ENCODE measurements around the gene SLC25A26.

SLC25A26 gene

DNA sequence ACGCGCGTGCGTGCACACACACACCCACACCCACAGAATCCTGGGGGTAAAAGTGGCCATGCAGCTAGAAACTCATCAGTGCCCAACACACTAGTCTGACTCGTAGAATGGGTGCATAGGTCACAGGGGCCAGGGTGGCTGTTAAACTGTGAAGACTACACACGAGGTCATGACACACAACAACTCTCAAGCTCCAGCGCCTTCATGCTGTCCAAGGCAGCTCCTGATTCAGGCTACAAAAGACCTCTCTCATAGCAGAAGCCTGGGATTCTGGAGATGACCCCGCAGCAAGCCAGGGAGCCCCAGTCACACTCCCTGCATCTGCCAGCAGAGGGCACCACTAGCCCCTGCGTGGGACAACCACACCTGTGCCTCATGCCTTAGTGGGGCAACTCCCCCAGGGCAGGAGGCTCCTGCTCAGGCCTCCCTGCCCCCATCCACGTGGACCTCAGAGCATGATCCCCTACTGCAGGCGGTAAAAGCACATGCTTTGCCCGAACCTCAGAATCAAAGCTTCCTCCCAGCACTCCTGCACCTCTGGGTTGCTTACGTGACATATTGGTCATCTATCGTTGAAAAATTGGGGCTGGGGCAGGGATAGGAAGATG, 186.9 kb downstream of the SLC25A26 start:
- Histone ChIP-seq H3K27ac (ENCODE audit: low read length) (no peak overlapping the region), H3K4me1 (ENCODE audit: control insufficient read depth, low read depth, low read length) (peaks cover 13% of the 10 kb centered on the region), H3K27me3 (ENCODE audit: control insufficient read depth, insufficient read depth, low read length) (no peaks in the 10 kb centered on the region), H3K9ac (ENCODE audit: low read length) (no peak overlapping the region), H3K9me3 (ENCODE audit: control insufficient read depth, low read depth, low read length) (no peaks in the 10 kb centered on the region), H3K36me3 (ENCODE audit: control insufficient read depth, low read depth, low read length) (peaks cover 86% of the 10 kb centered on the region), H3K4me3 (ENCODE audit: low read length) (no peak overlapping the region)

DNA sequence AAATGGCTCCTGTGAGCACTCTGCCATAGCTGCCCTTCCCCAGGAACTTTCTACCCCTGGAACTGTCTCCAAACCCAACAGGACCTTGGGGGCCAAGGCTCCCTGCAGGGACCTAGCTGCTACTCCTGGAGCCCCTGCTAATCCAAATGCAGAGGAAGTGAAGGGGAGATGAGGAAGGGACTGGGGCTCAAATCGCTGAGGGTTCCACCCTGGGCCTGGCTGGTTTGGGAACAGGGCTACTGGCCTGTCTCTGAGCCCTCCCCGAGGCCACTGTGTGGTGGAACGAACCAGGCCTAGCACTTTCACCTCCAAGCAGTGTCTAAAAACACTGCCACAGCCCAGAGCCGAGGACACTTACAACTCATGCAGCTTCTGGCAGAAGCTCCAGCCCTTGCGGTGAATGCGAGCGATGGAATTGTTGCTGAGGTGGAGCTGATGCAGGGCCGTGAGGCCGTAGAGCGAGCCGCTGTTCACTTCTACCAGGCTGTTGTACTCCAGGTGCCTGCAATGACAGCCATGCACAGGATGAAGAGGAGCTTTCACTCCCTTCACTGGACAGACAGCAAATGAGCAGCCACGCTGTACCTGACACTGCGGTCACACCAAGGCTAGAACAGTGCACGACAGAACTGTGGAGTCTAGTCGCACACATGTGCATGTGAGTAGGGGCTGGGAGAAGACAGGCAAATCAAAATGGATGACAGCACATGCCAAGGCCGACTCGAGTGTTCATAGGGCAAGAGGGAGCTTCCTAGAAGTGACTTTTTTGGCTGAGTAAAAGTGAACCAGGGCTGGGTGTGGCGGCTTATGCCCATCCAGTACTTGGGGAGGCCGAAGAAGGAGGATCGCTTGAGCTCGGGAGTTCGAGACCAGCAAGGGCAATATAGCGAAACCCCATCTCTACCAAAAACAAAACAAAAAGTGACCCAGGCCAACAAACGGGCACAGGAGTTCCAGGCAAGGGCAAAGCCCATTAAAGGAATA, 189.3 kb downstream of the SLC25A26 start:
- H3K9me3 ChIP-seq (ENCODE audit: control insufficient read depth, low read depth, low read length), result no peaks in the 10 kb centered on the region
- no peaks in the 10 kb centered on the region for H3K27me3 ChIP-seq (ENCODE audit: control insufficient read depth, insufficient read depth, low read length)
- peaks cover 82% of the 10 kb centered on the region for H3K36me3 ChIP-seq (ENCODE audit: control insufficient read depth, low read depth, low read length)
- H3K4me1 ChIP-seq (ENCODE audit: control insufficient read depth, low read depth, low read length), result peaks cover 13% of the 10 kb centered on the region
- no peak overlapping the region for H3K27ac ChIP-seq (ENCODE audit: low read length)
- no peak overlapping the region for H3K9ac ChIP-seq (ENCODE audit: low read length)
- H3K4me3 ChIP-seq (ENCODE audit: low read length), result no peak overlapping the region

DNA sequence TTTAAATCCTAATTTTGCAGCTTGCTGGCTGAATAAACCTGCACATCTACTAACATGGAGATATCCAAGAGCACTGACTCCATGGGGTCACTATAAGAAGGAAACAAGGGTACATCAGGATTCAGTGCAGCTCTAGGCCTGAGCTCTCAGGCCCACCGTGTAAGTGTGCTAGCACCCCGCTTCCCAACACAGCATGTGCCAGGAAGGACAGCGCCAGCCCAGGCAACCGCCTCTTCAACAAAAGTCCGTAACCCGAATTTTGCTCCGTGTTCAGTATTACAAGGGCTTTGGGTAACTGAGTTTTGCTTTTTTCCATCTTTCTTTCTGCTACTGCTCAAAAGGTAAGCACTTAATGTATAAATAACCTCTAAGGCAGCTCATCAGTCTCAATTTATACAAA, 190.2 kb downstream of the SLC25A26 start:
- H3K9ac ChIP-seq (ENCODE audit: low read length), result no peak overlapping the region
- peaks cover 13% of the 10 kb centered on the region for H3K4me1 ChIP-seq (ENCODE audit: control insufficient read depth, low read depth, low read length)
- no peaks in the 10 kb centered on the region for H3K9me3 ChIP-seq (ENCODE audit: control insufficient read depth, low read depth, low read length)
- H3K27me3 ChIP-seq (ENCODE audit: control insufficient read depth, insufficient read depth, low read length), result no peaks in the 10 kb centered on the region
- no peak overlapping the region for H3K27ac ChIP-seq (ENCODE audit: low read length)
- H3K36me3 ChIP-seq (ENCODE audit: control insufficient read depth, low read depth, low read length), result peaks cover 82% of the 10 kb centered on the region
- no peak overlapping the region for H3K4me3 ChIP-seq (ENCODE audit: low read length)

GRCh38 chr3:66411474-66411873, 190.7 kb downstream of the SLC25A26 start:
- Histone ChIP-seq H3K9me3 (ENCODE audit: control insufficient read depth, low read depth, low read length) (no peaks in the 10 kb centered on the region), H3K36me3 (ENCODE audit: control insufficient read depth, low read depth, low read length) (peaks cover 82% of the 10 kb centered on the region), H3K27me3 (ENCODE audit: control insufficient read depth, insufficient read depth, low read length) (no peaks in the 10 kb centered on the region), H3K4me3 (ENCODE audit: low read length) (no peak overlapping the region), H3K27ac (ENCODE audit: low read length) (no peak overlapping the region), H3K9ac (ENCODE audit: low read length) (no peak overlapping the region), H3K4me1 (ENCODE audit: control insufficient read depth, low read depth, low read length) (peaks cover 13% of the 10 kb centered on the region)

DNA sequence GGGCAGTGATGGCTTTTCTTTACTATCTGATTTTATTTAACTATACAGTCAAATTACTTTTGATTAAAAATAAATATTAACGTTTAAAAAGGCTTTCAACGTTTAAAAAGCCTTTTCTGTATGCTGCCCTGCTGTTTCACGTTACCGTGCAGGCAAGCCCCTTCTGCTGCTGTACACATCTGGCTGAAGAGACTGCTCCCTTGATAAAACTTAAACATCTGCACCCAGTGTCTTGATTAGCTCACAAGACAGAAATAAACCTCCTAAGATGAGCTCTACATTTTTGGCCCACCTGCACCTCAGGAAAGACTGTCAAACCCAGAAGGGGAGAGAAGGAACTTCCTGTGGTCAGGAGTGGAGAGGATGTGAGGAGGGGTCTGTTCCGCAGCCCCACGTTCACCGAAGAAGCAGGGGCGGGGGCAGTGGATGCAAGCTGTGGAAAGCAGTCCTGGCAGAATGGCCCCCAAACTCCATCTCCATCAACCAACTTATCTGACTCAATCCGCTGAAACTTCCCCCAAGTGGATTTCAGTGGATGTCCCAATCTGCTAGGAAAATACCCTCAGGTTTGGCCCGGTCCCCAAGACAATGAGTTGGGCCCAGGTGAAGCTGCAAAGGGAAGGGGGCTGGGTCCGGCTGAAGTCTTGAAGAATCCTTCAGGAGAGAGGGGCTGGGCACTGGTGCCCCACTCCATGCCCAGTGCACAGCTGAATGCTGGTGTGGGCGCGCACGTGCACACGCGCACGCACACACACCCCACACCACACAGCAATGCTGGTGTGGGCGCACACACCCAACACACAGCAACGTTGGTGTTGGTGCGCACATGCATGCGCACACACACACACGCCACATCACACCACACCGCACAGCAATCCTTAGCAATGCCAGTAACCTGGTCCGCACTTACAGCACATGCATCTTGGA, 191.4 kb downstream of the SLC25A26 start:
- H3K27me3 ChIP-seq (ENCODE audit: control insufficient read depth, insufficient read depth, low read length), result no peaks in the 10 kb centered on the region
- peaks cover 13% of the 10 kb centered on the region for H3K4me1 ChIP-seq (ENCODE audit: control insufficient read depth, low read depth, low read length)
- H3K9me3 ChIP-seq (ENCODE audit: control insufficient read depth, low read depth, low read length), result no peaks in the 10 kb centered on the region
- peaks cover 82% of the 10 kb centered on the region for H3K36me3 ChIP-seq (ENCODE audit: control insufficient read depth, low read depth, low read length)
- no peak overlapping the region for H3K4me3 ChIP-seq (ENCODE audit: low read length)
- no peak overlapping the region for H3K9ac ChIP-seq (ENCODE audit: low read length)
- no peak overlapping the region for H3K27ac ChIP-seq (ENCODE audit: low read length)

DNA sequence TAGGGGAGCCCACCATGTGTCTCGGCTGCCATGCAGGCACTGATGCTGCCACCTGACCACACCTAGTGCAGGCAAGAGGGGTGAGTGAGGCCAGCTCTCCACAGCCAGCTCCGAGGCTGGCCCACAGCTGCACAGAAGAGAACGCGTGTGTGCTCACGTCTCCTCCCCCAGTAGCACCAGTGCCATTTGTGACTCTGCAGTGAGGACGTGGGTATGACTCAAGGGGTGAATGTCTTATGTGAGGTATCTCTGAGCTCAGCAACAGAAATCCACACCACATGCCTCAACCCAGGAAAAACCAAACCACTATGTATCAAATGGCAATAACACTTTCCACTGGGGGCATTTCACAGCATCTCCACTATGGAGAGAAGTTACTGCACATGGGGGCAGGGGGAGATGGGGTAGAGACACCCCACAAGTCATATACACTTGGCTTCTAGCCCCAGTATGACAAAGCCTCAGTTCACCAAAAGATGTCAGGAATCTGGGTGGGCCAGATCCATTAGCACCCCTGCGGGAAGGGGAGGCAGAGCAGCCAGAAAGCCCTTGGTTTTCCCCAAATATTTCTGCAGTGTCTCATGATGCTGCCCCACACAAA, 192.4 kb downstream of the SLC25A26 start:
- H3K27ac ChIP-seq (ENCODE audit: low read length), result no peak overlapping the region
- H3K27me3 ChIP-seq (ENCODE audit: control insufficient read depth, insufficient read depth, low read length), result no peaks in the 10 kb centered on the region
- no peak overlapping the region for H3K4me3 ChIP-seq (ENCODE audit: low read length)
- H3K9ac ChIP-seq (ENCODE audit: low read length), result no peak overlapping the region
- peaks cover 82% of the 10 kb centered on the region for H3K36me3 ChIP-seq (ENCODE audit: control insufficient read depth, low read depth, low read length)
- no peaks in the 10 kb centered on the region for H3K9me3 ChIP-seq (ENCODE audit: control insufficient read depth, low read depth, low read length)
- H3K4me1 ChIP-seq (ENCODE audit: control insufficient read depth, low read depth, low read length), result peaks cover 8% of the 10 kb centered on the region

GRCh38 chr3:66414846-66415245, 194.0 kb downstream of the SLC25A26 start:
- Histone ChIP-seq H3K4me3 (ENCODE audit: low read length) (no peak overlapping the region), H3K27me3 (ENCODE audit: control insufficient read depth, insufficient read depth, low read length) (no peaks in the 10 kb centered on the region), H3K9ac (ENCODE audit: low read length) (no peak overlapping the region), H3K36me3 (ENCODE audit: control insufficient read depth, low read depth, low read length) (peaks cover 68% of the 10 kb centered on the region), H3K9me3 (ENCODE audit: control insufficient read depth, low read depth, low read length) (no peaks in the 10 kb centered on the region), H3K27ac (ENCODE audit: low read length) (no peak overlapping the region), H3K4me1 (ENCODE audit: control insufficient read depth, low read depth, low read length) (peaks cover 3% of the 10 kb centered on the region)

DNA sequence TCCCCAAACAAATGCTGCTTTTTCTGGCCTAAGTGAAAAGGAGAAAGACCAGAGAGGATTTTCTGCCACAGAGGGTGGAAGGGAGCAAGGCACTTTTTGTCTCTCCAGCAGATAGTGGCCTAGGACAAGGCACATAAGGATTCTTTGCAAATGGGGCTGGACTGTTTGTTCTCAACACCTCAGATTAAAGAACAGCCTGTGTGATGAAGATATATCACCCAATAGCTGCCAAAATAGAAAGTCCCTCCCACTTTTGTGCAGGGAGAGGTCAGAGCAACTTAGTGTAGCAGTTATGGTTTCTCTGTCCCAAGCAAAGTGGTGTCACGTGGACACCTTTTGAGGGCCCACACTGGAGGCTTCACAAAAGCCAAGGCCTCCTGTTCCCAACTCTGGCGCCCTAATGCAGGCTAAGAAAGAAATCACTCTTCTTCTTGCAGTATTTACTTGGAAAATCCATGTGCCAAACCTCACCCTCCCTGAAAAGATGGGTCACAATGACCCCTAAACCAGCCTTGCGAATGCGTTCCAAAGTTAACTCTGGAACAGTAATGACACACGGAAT, 195.1 kb downstream of the SLC25A26 start:
- H3K4me3 ChIP-seq (ENCODE audit: low read length), result no peak overlapping the region
- H3K27me3 ChIP-seq (ENCODE audit: control insufficient read depth, insufficient read depth, low read length), result no peaks in the 10 kb centered on the region
- no peak overlapping the region for H3K9ac ChIP-seq (ENCODE audit: low read length)
- H3K9me3 ChIP-seq (ENCODE audit: control insufficient read depth, low read depth, low read length), result no peaks in the 10 kb centered on the region
- peaks cover 63% of the 10 kb centered on the region for H3K36me3 ChIP-seq (ENCODE audit: control insufficient read depth, low read depth, low read length)
- H3K27ac ChIP-seq (ENCODE audit: low read length), result no peak overlapping the region
- peaks cover 3% of the 10 kb centered on the region for H3K4me1 ChIP-seq (ENCODE audit: control insufficient read depth, low read depth, low read length)

DNA sequence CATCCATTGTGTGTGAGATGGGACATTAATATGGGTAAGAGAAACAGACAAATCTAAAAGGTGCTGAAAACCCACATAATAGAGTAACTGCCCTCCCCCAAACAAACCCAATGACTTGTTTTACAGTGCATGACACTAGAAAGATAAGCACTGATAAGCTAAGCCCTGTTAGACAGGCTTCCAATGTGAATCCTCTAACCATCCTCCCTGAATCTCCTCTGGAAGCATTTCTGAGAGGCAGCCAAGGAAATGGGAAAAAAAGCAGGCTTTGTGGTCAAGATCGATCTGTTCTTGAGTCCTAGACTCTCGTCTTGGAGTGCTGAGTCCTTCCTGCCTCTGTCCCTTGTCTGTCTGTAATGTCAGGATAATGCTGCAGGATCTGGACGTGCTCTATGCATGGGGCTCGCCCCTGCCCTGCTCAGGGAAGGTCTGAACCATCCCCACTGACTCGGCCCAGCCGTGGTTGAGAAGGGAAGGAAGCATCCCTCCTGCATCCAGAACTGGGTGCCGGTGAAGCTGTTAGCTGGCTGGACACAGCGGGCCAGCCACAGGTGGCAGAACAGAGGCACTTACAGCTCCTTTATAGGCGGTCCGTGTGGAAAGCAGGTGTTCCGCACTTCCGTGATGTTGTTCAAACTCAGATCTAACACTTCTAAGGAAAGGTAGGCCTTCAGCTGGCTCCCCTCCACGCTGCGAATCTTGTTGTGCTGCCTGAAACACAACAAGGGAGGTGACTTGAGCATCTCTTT, 195.9 kb downstream of the SLC25A26 start:
- Histone ChIP-seq H3K4me3 (ENCODE audit: low read length) (no peak overlapping the region), H3K27me3 (ENCODE audit: control insufficient read depth, insufficient read depth, low read length) (no peaks in the 10 kb centered on the region), H3K36me3 (ENCODE audit: control insufficient read depth, low read depth, low read length) (peaks cover 56% of the 10 kb centered on the region), H3K9me3 (ENCODE audit: control insufficient read depth, low read depth, low read length) (peaks cover under 1% of the 10 kb centered on the region), H3K27ac (ENCODE audit: low read length) (no peak overlapping the region), H3K4me1 (ENCODE audit: control insufficient read depth, low read depth, low read length) (peaks cover 3% of the 10 kb centered on the region), H3K9ac (ENCODE audit: low read length) (no peak overlapping the region)

- Histone ChIP-seq H3K9me3 (ENCODE audit: control insufficient read depth, low read depth, low read length) (peaks cover 6% of the 10 kb centered on the region), H3K9ac (ENCODE audit: low read length) (no peak overlapping the region), H3K27me3 (ENCODE audit: control insufficient read depth, insufficient read depth, low read length) (no peaks in the 10 kb centered on the region), H3K27ac (ENCODE audit: low read length) (no peak overlapping the region), H3K4me1 (ENCODE audit: control insufficient read depth, low read depth, low read length) (peaks cover 3% of the 10 kb centered on the region), H3K36me3 (ENCODE audit: control insufficient read depth, low read depth, low read length) (peaks cover 43% of the 10 kb centered on the region), H3K4me3 (ENCODE audit: low read length) (no peak overlapping the region)
Observed at GRCh38 chr3:66418475-66418931, 197.7 kb downstream of the SLC25A26 start.
